GM12878 (cell line): ENCODE results near the gene ARHGEF38. TPM values are rescaled to one million over a fixed set of nuclear protein-coding genes. Genes with fewer than 3 reads are reported as not detected.

ENCODE experiments used
- ATF7 ChIP-seq: fragments of 450-650 bp; IDR thresholded peaks from 2 replicates; pipeline ENCODE4 v1.6.1; 2016; ENCODE audit warnings: low read depth, mild to moderate bottlenecking
- BACH1 ChIP-seq: fragments of 450-650 bp; IDR thresholded peaks from 2 replicates; pipeline ENCODE4 v1.6.1; 2017; ENCODE audit warnings: mild to moderate bottlenecking, borderline replicate concordance
- BMI1 ChIP-seq: fragments of 450-650 bp; IDR thresholded peaks from 2 replicates; pipeline ENCODE4 v1.6.1; 2016; ENCODE audit warnings: mild to moderate bottlenecking, moderate library complexity, borderline replicate concordance
- CEBPZ ChIP-seq: fragments of 150-350 bp; IDR thresholded peaks from 2 replicates; pipeline ENCODE4 v1.6.1; 2016; ENCODE audit warnings: low read depth, low read length
- DPF2 ChIP-seq: fragments of 450-650 bp; IDR thresholded peaks from 2 replicates; pipeline ENCODE4 v1.6.1; 2017; ENCODE audit warnings: mild to moderate bottlenecking
- EP300 ChIP-seq, 2 experiments: fragments of 150-350 bp in 1 of 2; IDR thresholded peaks; 2 replicates each; pipeline ENCODE4 v1.6.1; 2011 to 2012; ENCODE audit warnings: low read depth in 2 of 2, low read length in 2 of 2, borderline replicate concordance in 1 of 2, improper control_type of control experiment in 1 of 2, inconsistent platforms in 1 of 2; ENCODE audit not compliant: control insufficient read depth in 1 of 2
- FOXM1 ChIP-seq: IDR thresholded peaks from 2 replicates; pipeline ENCODE4 v1.6.1; 2012; ENCODE audit warnings: low read depth, mild to moderate bottlenecking, inconsistent platforms, low read length, moderate library complexity
- GABPA ChIP-seq: IDR thresholded peaks from 2 replicates; pipeline ENCODE4 v1.6.1; 2014; ENCODE audit warnings: antibody characterized with exemption, low read depth, mild to moderate bottlenecking, inconsistent platforms
- IRF4 ChIP-seq: IDR thresholded peaks from 2 replicates; pipeline ENCODE4 v1.6.1; 2011; ENCODE audit warnings: low read depth, low read length
- MEF2A ChIP-seq: IDR thresholded peaks from 2 replicates; pipeline ENCODE4 v1.6.1; 2011; ENCODE audit warnings: low read depth, mild to moderate bottlenecking, low read length, moderate library complexity; ENCODE audit not compliant: insufficient read depth
- NFIC ChIP-seq: IDR thresholded peaks from 2 replicates; pipeline ENCODE4 v1.6.1; 2012; ENCODE audit warnings: low read depth, mild to moderate bottlenecking, inconsistent platforms, low read length, moderate library complexity
- NR2F1 ChIP-seq: fragments of 450-650 bp; conservative IDR thresholded peaks from 2 replicates; pipeline ENCODE4 v1.6.1; 2017; ENCODE audit warnings: mild to moderate bottlenecking
- RUNX3 ChIP-seq: IDR thresholded peaks from 2 replicates; pipeline ENCODE4 v1.6.1; 2012; ENCODE audit warnings: low read length, inconsistent platforms
- SMAD5 ChIP-seq: IDR thresholded peaks from 2 replicates; pipeline ENCODE4 v1.6.1; 2016; ENCODE audit warnings: antibody characterized with exemption, low read depth
- SMC3 ChIP-seq: IDR thresholded peaks from 2 replicates; pipeline ENCODE4 v1.6.1; 2011; ENCODE audit warnings: low read length, improper control_type of control experiment, borderline replicate concordance
- SPI1 ChIP-seq: IDR thresholded peaks from 2 replicates; pipeline ENCODE4 v1.6.1; 2011; ENCODE audit warnings: low read depth, mild to moderate bottlenecking, low read length, moderate library complexity, borderline replicate concordance; ENCODE audit not compliant: insufficient read depth
- SRF ChIP-seq, 2 experiments: IDR thresholded peaks; 2 replicates each; pipeline ENCODE4 v1.6.1; 2011; ENCODE audit warnings: low read depth in 2 of 2, low read length in 2 of 2, mild to moderate bottlenecking in 1 of 2, moderate library complexity in 1 of 2
- polyA plus RNA-seq, 11 experiments: library from polyadenylated mRNA; depleted of rRNA in 4 of 11; unstranded in 6 of 11; stranded (reverse) in 5 of 11; fragments of >200 nt; fragmentation: Nextera tagmentation in 4 of 11; fragmentation: Illumina TruSeq in 1 of 11; extraction: Ambion mirVana in 4 of 11; extraction: Trizol in 1 of 11; gene quantifications; 1 replicate in 1 of 11; 2 replicates in 10 of 11; pipeline versions ENCODE4 v1.2.1 to v1.2.3, GENCODE V29; 2011 to 2016; ENCODE audit warnings: inconsistent platforms in 2 of 11, missing spikeins in 2 of 11, low read depth in 1 of 11
- total RNA-seq, 4 experiments: library from RNA; depleted of rRNA in 3 of 4; stranded (reverse); fragments of >200 nt in 3 of 4; fragmentation: Illumina TruSeq in 1 of 4; extraction: Trizol in 1 of 4; gene quantifications; 2 replicates each; pipeline versions ENCODE4 v1.2.1 to v1.2.3, GENCODE V29; 2013 to 2021
- TF ChIP-seq, protein P1 (sequence below): fragments of 150-350 bp; IDR thresholded peaks from 2 replicates; pipeline ENCODE4 v1.6.1; 2014; ENCODE audit warnings: mild to moderate bottlenecking, low read depth, low read length
- TF ChIP-seq, protein P2 (sequence below): fragments of 450-650 bp; formaldehyde crosslinking; IDR thresholded peaks from 2 replicates; pipeline ENCODE4 v1.4.0; 2022; ENCODE audit warnings: mild to moderate bottlenecking, moderate library complexity

Gene ARHGEF38
- total and polyA plus RNA-seq, 10 of the 15 experiments (the other 5 are each of a cell fraction or from before 2014, with no cell fraction given) = 0.01 to 1.1 (median 0.09) TPM; not detected in 2

GRCh38 chr4:105509291-105509690, 43.1 kb upstream of the ARHGEF38 start (continued):
- TF ChIP-seq FOXM1 (no peak), EP300 (IDR thresholded peaks at IDR 0.05; ENCODE audit: borderline replicate concordance in 1 of 2, control insufficient read depth in 1 of 2, low read depth in 2 of 2, low read length in 2 of 2) (peak; percentile 18 to 78; a peak in 2 of 4 replicates), NFIC (peak; percentile 52; the same call in 1 of the 2 replicates), NR2F1 (no peak), DPF2 (peak; percentile 97), SMC3 (no peak), CEBPZ (no peak), ATF7 (peak; percentile 91), GABPA (no peak), BACH1 (peak; percentile 59; the same call in 1 of the 2 replicates), SPI1 (peak; percentile 97), MEF2A (peak; percentile 20; the same call in 1 of the 2 replicates), RUNX3 (peak; percentile 31), SMAD5 (no peak), BMI1 (peak; percentile 72; the same call in 1 of the 2 replicates), IRF4 (peak; percentile 57; the same call in 1 of the 2 replicates), SRF (IDR thresholded peaks at IDR 0.05; ENCODE audit: low read depth in 2 of 2, low read length in 2 of 2) (no peak)
- TF ChIP-seq, protein P1, sequence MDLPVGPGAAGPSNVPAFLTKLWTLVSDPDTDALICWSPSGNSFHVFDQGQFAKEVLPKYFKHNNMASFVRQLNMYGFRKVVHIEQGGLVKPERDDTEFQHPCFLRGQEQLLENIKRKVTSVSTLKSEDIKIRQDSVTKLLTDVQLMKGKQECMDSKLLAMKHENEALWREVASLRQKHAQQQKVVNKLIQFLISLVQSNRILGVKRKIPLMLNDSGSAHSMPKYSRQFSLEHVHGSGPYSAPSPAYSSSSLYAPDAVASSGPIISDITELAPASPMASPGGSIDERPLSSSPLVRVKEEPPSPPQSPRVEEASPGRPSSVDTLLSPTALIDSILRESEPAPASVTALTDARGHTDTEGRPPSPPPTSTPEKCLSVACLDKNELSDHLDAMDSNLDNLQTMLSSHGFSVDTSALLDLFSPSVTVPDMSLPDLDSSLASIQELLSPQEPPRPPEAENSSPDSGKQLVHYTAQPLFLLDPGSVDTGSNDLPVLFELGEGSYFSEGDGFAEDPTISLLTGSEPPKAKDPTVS = no peak
- TF ChIP-seq, protein P2, sequence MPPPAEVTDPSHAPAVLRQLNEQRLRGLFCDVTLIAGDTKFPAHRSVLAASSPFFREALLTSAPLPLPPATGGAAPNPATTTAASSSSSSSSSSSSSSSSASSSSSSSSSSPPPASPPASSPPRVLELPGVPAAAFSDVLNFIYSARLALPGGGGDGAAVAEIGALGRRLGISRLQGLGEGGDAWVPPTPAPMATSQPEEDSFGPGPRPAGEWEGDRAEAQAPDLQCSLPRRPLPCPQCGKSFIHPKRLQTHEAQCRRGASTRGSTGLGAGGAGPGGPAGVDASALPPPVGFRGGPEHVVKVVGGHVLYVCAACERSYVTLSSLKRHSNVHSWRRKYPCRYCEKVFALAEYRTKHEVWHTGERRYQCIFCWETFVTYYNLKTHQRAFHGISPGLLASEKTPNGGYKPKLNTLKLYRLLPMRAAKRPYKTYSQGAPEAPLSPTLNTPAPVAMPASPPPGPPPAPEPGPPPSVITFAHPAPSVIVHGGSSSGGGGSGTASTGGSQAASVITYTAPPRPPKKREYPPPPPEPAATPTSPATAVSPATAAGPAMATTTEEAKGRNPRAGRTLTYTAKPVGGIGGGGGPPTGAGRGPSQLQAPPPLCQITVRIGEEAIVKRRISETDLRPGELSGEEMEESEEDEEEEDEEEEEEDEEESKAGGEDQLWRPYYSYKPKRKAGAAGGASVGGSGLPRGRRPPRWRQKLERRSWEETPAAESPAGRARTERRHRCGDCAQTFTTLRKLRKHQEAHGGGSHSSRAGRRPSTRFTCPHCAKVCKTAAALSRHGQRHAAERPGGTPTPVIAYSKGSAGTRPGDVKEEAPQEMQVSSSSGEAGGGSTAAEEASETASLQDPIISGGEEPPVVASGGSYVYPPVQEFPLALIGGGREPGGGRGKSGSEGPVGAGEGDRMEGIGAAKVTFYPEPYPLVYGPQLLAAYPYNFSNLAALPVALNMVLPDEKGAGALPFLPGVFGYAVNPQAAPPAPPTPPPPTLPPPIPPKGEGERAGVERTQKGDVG (CRISPR knock-in tag) = no peak
